Hepatocyte (in vitro differentiated cells): ENCODE data around the gene RECK.

Source experiments
- EZH2 ChIP-seq: fragments of 200-600 bp; sonication (generic); IDR thresholded peaks from 2 replicates; pipeline ENCODE4 v1.6.1; 2016; ENCODE audit warnings: antibody characterized with exemption, mild to moderate bottlenecking, borderline replicate concordance
- TF ChIP-seq, protein P1 (sequence below): fragments of 200-600 bp; sonication (generic); IDR thresholded peaks from 2 replicates; pipeline ENCODE4 v1.5.1; 2016; ENCODE audit warnings: antibody characterized with exemption, mild to moderate bottlenecking; ENCODE audit not compliant: poor library complexity

DNA sequence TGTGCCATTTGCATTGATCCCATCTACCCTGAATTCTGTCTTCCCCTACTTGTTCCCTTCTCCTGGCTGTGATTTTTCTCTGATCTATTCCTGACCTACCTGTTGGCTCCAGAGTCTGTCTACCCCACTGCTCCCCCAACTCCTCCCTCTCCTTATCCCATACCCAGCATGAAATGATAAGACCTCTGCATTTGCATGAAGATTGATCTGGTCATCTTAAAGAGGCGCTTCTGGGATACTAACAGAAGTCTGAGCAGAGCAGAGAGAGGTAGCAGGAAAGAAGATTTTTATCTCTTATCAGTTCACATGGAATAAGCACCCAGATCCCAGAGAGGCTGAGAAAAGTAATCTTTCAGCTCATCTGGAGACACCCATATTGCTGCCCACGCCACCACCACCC is 81.5 kb downstream of the RECK start:
- TF ChIP-seq, protein P1, sequence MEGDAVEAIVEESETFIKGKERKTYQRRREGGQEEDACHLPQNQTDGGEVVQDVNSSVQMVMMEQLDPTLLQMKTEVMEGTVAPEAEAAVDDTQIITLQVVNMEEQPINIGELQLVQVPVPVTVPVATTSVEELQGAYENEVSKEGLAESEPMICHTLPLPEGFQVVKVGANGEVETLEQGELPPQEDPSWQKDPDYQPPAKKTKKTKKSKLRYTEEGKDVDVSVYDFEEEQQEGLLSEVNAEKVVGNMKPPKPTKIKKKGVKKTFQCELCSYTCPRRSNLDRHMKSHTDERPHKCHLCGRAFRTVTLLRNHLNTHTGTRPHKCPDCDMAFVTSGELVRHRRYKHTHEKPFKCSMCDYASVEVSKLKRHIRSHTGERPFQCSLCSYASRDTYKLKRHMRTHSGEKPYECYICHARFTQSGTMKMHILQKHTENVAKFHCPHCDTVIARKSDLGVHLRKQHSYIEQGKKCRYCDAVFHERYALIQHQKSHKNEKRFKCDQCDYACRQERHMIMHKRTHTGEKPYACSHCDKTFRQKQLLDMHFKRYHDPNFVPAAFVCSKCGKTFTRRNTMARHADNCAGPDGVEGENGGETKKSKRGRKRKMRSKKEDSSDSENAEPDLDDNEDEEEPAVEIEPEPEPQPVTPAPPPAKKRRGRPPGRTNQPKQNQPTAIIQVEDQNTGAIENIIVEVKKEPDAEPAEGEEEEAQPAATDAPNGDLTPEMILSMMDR: no peak
- TF ChIP-seq EZH2: no peak
